Measurements from ENCODE around the gene ANKRD30B. TPM values are rescaled to one million over a fixed set of nuclear protein-coding genes. Genes with fewer than 3 reads are reported as not detected.
"Not testable (repeated sequence)": the region's sequence is repeated elsewhere in the genome, so short reads cannot be mapped to it uniquely, and the experiment has no call there.

The ANKRD30B gene
- total and polyA plus RNA-seq, 2 of the 8 experiments (the other 6 are each of a cell fraction or from before 2014, with no cell fraction given) = not detected

- H2BK5ac ChIP-seq (ENCODE audit: low read depth, low read length); H3K79me2 ChIP-seq (ENCODE audit: control insufficient read depth in 1 of 2, insufficient read depth in 2 of 2, low read length in 2 of 2); DNase-seq (ENCODE audit: low read depth in 1 of 2, low spot score in 2 of 2); H2BK120ac ChIP-seq (replicated peaks; ENCODE audit: low read depth, low read length); H3K36me3 ChIP-seq (ENCODE audit: control insufficient read depth in 2 of 4, insufficient read depth in 4 of 4, low read length in 3 of 4); H3K56ac ChIP-seq (replicated peaks; ENCODE audit: insufficient read length, low read depth, low read length); H3K4ac ChIP-seq (replicated peaks; ENCODE audit: insufficient read length, low read depth, low read length); H3K27ac ChIP-seq (ENCODE audit: low read depth, low read length); H2BK20ac ChIP-seq (ENCODE audit: low read length); H3K4me2 ChIP-seq (ENCODE audit: insufficient read depth in 1 of 2, low read depth in 2 of 2, low read length in 2 of 2); CTCF ChIA-PET (ENCODE audit: partially characterized antibody); H4K91ac ChIP-seq (replicated peaks; ENCODE audit: insufficient read length, low read length); H3K18ac ChIP-seq (ENCODE audit: extremely low read depth, low read length); H3K14ac ChIP-seq (ENCODE audit: insufficient read length); H2AFZ ChIP-seq (ENCODE audit: low read length); FAIRE-seq; POLR2A ChIA-PET (ENCODE audit: partially characterized antibody); H3K23ac ChIP-seq (ENCODE audit: insufficient read length); H3K9ac ChIP-seq (replicated peaks in 1 of 4; ENCODE audit: extremely low read depth in 1 of 4, low read depth in 3 of 4, low read length in 3 of 4); H4K20me1 ChIP-seq (replicated peaks in 1 of 2; ENCODE audit: control insufficient read depth in 1 of 2, insufficient read depth in 2 of 2, low read length in 2 of 2); H3K23me2 ChIP-seq (ENCODE audit: low read depth, low read length); H3K4me3 ChIP-seq (ENCODE audit: extremely low read depth in 1 of 4, insufficient read depth in 2 of 4, low read depth in 3 of 4, low read length in 4 of 4); H3K27me3 ChIP-seq (replicated peaks in 1 of 4; ENCODE audit: control insufficient read depth in 3 of 4, extremely low read depth in 1 of 4, insufficient read depth in 3 of 4, low read length in 3 of 4); H3K79me1 ChIP-seq (ENCODE audit: low read depth, low read length); H2BK12ac ChIP-seq (ENCODE audit: low read depth, low read length); H2AK5ac ChIP-seq (ENCODE audit: low read depth, low read length); H4K8ac ChIP-seq (ENCODE audit: extremely low read depth, insufficient read depth, low read length); H3K4me1 ChIP-seq (replicated peaks in 1 of 4; ENCODE audit: control insufficient read depth in 3 of 4, insufficient read depth in 4 of 4, low read length in 3 of 4); H2BK15ac ChIP-seq (ENCODE audit: low read length); H4K5ac ChIP-seq (ENCODE audit: insufficient read length, low read depth, low read length): not testable (repeated sequence)
- 85% methylated on average over 5 of the region's 5 CpGs; no CpG with 5 or more reads in 1 of the 2 experiments for WGBS, 2 experiments (ENCODE audit: extremely low coverage in 1 of 2, insufficient coverage in 1 of 2, insufficient read length in 1 of 2, insufficient replicate concordance in 2 of 2, low coverage in 1 of 2, low lambda C conversion rate in 2 of 2, missing lambda C conversion rate in 1 of 2)
- peaks cover 38 to 41% of the 10 kb centered on the region in 2 experiments for H3K9me3 ChIP-seq (ENCODE audit: insufficient read depth in 2 of 2, low read depth in 1 of 2, low read length in 1 of 2)
These were observed 15.6 kb downstream of the ANKRD30B start for GRCh38 chr18:14763566-14763965.
